ENCODE measurements around the gene ADCY1. TPM values are rescaled to one million over a fixed set of nuclear protein-coding genes. Genes with fewer than 3 reads are reported as not detected.

The ADCY1 gene
- total RNA-seq, 6 donors from 2014 or later: 0.46 to 4.1 (median 1.2) TPM

GRCh38 chr7:45624392-45624760 is 50.2 kb downstream of the ADCY1 start:
- no peak for ATAC-seq (ENCODE audit: low FRiP score in 2 of 2)
- H3K4me3 ChIP-seq: no peak overlapping the region
- H3K27me3 ChIP-seq: no peaks in the 10 kb centered on the region
- no peak overlapping the region for H3K27ac ChIP-seq
- TF ChIP-seq POLR2A (IDR thresholded peaks at IDR 0.05): no peak
- TF ChIP-seq EP300 (IDR thresholded peaks at IDR 0.05): no peak
- TF ChIP-seq POLR2AphosphoS5 (IDR thresholded peaks at IDR 0.05): no peak
- peaks cover 0 to 16% (median 0%) of the 10 kb centered on the region in 4 donors for H3K9me3 ChIP-seq
- no peaks in the 10 kb centered on the region for H3K36me3 ChIP-seq
- DNase-seq: no peak
- H3K4me1 ChIP-seq: no peaks in the 10 kb centered on the region

GRCh38 chr7:45625067-45625466 is 50.9 kb downstream of the ADCY1 start:
- DNase-seq: no peak
- no peak for ATAC-seq (ENCODE audit: low FRiP score in 2 of 2)
- H3K9me3 ChIP-seq: peaks cover 0 to 20% (median 0%) of the 10 kb centered on the region in 4 donors
- H3K27ac ChIP-seq: no peak overlapping the region
- TF ChIP-seq POLR2AphosphoS5 (IDR thresholded peaks at IDR 0.05): no peak
- no peak for TF ChIP-seq CTCF (IDR thresholded peaks at IDR 0.05)
- H3K27me3 ChIP-seq: no peaks in the 10 kb centered on the region
- H3K4me1 ChIP-seq: no peaks in the 10 kb centered on the region
- no peaks in the 10 kb centered on the region for H3K36me3 ChIP-seq
- H3K4me3 ChIP-seq: no peak overlapping the region
- 74 to 88% methylated on average over 7 of the region's 7 CpGs for WGBS, 2 donors

GRCh38 chr7:45625714-45626440 is 51.7 kb downstream of the ADCY1 start:
- Histone ChIP-seq H3K27me3 (no peaks in the 10 kb centered on the region), H3K4me1 (no peaks in the 10 kb centered on the region), H3K27ac (no peak overlapping the region), H3K4me3 (no peak overlapping the region), H3K9me3 (peaks cover 0 to 11% (median 0%) of the 10 kb centered on the region in 4 donors), H3K36me3 (no peaks in the 10 kb centered on the region)
- no peak for ATAC-seq (ENCODE audit: low FRiP score in 2 of 2)
- WGBS, 2 donors: 77 to 90% methylated on average over 6 to 12 of the region's 13 CpGs
- DNase-seq: no peak
- TF ChIP-seq POLR2AphosphoS5 (IDR thresholded peaks at IDR 0.05) (no peak), CTCF (IDR thresholded peaks at IDR 0.05) (no peak), EP300 (IDR thresholded peaks at IDR 0.05) (no peak), POLR2A (IDR thresholded peaks at IDR 0.05) (no peak)

- 89 to 94% methylated on average over 7 to 9 of the region's 9 CpGs for WGBS, 2 donors
- Histone ChIP-seq H3K27me3 (no peaks in the 10 kb centered on the region), H3K4me3 (no peak overlapping the region), H3K27ac (no peak overlapping the region), H3K36me3 (no peaks in the 10 kb centered on the region), H3K4me1 (no peaks in the 10 kb centered on the region), H3K9me3 (peaks cover 0 to 6% (median 0%) of the 10 kb centered on the region in 4 donors)
- TF ChIP-seq EP300 (IDR thresholded peaks at IDR 0.05) (no peak), CTCF (IDR thresholded peaks at IDR 0.05) (no peak), POLR2AphosphoS5 (IDR thresholded peaks at IDR 0.05) (no peak), POLR2A (IDR thresholded peaks at IDR 0.05) (no peak)
- ATAC-seq (ENCODE audit: low FRiP score in 2 of 2): peak in 1 of 2 donors; percentile 28
- DNase-seq: no peak
These were observed 52.6 kb downstream of the ADCY1 start for GRCh38 chr7:45626441-45627430.

- ATAC-seq (ENCODE audit: low FRiP score in 2 of 2) (no peak), DNase-seq (no peak)
- no peaks in the 10 kb centered on the region for H3K36me3 ChIP-seq
- H3K27me3 ChIP-seq: no peaks in the 10 kb centered on the region
- H3K4me3 ChIP-seq: no peak overlapping the region
- H3K4me1 ChIP-seq: no peaks in the 10 kb centered on the region
- WGBS, 2 donors: 90 to 94% methylated on average over 4 to 8 of the region's 8 CpGs
- peaks cover 0 to 6% (median 0%) of the 10 kb centered on the region in 4 donors for H3K9me3 ChIP-seq
- TF ChIP-seq POLR2AphosphoS5 (IDR thresholded peaks at IDR 0.05) (no peak), POLR2A (IDR thresholded peaks at IDR 0.05) (no peak), CTCF (IDR thresholded peaks at IDR 0.05) (no peak), EP300 (IDR thresholded peaks at IDR 0.05) (no peak)
- H3K27ac ChIP-seq: no peak overlapping the region
These were observed 53.7 kb downstream of the ADCY1 start for GRCh38 chr7:45627691-45628456.
